ENCODE data around the gene CDC42EP2. TPM values are rescaled to one million over a fixed set of nuclear protein-coding genes. Genes with fewer than 3 reads are reported as not detected.

Gene CDC42EP2
- total and polyA plus RNA-seq, 2 of the 13 experiments (the other 11 are each of a cell fraction or from before 2014, with no cell fraction given) = 2.3 to 7.1 TPM

GRCh38 chr11:65362966-65363365, 48.3 kb downstream of the CDC42EP2 start:
- POLR2A ChIA-PET = interaction anchor here (1.4 kb wide), 1 partner anchor 145 kb away, joined by 3 read pairs; no protein-coding TSS in a partner anchor
- no peaks in the 10 kb centered on the region for H3K27me3 ChIP-seq (ENCODE audit: control insufficient read depth in 1 of 2, insufficient read depth in 2 of 2, low read length in 2 of 2)

More at GRCh38 chr11:65362966-65363365, 48.3 kb downstream of the CDC42EP2 start:
- DNase-seq (ENCODE audit: low spot score) = no peak
- Histone ChIP-seq H3K4me3 (replicated peaks in 1 of 3; ENCODE audit: insufficient read depth in 1 of 3, low read depth in 2 of 3, low read length in 3 of 3) (no peak overlapping the region), H3K79me2 (ENCODE audit: insufficient read depth, low read length) (no peaks in the 10 kb centered on the region), H2AFZ (ENCODE audit: low read length) (no peak overlapping the region), H3K27ac (ENCODE audit: extremely low read length, insufficient read depth, low read length) (no peak overlapping the region), H3K36me3 (replicated peaks in 1 of 2; ENCODE audit: control insufficient read depth in 1 of 2, insufficient read depth in 2 of 2, low read length in 2 of 2) (no peaks in the 10 kb centered on the region), H4K20me1 (ENCODE audit: insufficient read depth, low read length) (no peaks in the 10 kb centered on the region), H3K9ac (ENCODE audit: insufficient read depth, low read depth, low read length) (no peak overlapping the region), H3K9me3 (ENCODE audit: low read length) (no peaks in the 10 kb centered on the region), H3K4me2 (ENCODE audit: low read depth, low read length) (no peak overlapping the region), H3K4me1 (ENCODE audit: insufficient read depth, low read length) (peaks cover 58% of the 10 kb centered on the region)
- TF ChIP-seq HOMEZ (CRISPR knock-in tag; IDR thresholded peaks at IDR 0.05; ENCODE audit: low read depth) (no peak), ZNF274 (CRISPR knock-in tag; IDR thresholded peaks at IDR 0.05) (no peak), ZNF30 (CRISPR knock-in tag; IDR thresholded peaks at IDR 0.05) (no peak), HIC2 (CRISPR knock-in tag; IDR thresholded peaks at IDR 0.05; ENCODE audit: low read depth) (no peak)
- TF ChIP-seq, protein P1, sequence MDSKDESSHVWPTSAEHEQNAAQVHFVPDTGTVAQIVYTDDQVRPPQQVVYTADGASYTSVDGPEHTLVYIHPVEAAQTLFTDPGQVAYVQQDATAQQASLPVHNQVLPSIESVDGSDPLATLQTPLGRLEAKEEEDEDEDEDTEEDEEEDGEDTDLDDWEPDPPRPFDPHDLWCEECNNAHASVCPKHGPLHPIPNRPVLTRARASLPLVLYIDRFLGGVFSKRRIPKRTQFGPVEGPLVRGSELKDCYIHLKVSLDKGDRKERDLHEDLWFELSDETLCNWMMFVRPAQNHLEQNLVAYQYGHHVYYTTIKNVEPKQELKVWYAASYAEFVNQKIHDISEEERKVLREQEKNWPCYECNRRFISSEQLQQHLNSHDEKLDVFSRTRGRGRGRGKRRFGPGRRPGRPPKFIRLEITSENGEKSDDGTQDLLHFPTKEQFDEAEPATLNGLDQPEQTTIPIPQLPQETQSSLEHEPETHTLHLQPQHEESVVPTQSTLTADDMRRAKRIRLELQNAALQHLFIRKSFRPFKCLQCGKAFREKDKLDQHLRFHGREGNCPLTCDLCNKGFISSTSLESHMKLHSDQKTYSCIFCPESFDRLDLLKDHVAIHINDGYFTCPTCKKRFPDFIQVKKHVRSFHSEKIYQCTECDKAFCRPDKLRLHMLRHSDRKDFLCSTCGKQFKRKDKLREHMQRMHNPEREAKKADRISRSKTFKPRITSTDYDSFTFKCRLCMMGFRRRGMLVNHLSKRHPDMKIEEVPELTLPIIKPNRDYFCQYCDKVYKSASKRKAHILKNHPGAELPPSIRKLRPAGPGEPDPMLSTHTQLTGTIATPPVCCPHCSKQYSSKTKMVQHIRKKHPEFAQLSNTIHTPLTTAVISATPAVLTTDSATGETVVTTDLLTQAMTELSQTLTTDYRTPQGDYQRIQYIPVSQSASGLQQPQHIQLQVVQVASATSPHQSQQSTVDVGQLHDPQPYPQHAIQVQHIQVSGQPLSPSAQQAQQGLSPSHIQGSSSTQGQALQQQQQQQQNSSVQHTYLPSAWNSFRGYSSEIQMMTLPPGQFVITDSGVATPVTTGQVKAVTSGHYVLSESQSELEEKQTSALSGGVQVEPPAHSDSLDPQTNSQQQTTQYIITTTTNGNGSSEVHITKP (CRISPR knock-in tag; IDR thresholded peaks at IDR 0.05; ENCODE audit: low read depth) = no peak
- ATAC-seq = no peak
- in situ Hi-C loops (cut with HindIII; ENCODE audit: extremely low pct_ligation_motif_present, low pct_unique_long_range_greater_than_20kb) = loop anchor here (10.0 kb wide), 1 partner anchor 102 kb away; no protein-coding TSS in a partner anchor
- BruUV-seq (replicated peaks) = no TSS peak
- intact Hi-C loops (cut with micrococcal nuclease; ENCODE audit: unreplicated experiment) = no loop called here
- CTCF ChIA-PET (ENCODE audit: low intra/inter-chr PET ratio, low total read pairs) = no interaction called here
- 89% methylated on average over 6 of the region's 6 CpGs for WGBS (ENCODE audit: low lambda C conversion rate)
- no peak for FAIRE-seq
